ENCODE results near the gene SLC1A2. TPM values are rescaled to one million over a fixed set of nuclear protein-coding genes. Genes with fewer than 3 reads are reported as not detected.

Gene SLC1A2
- total RNA-seq, 2 experiments from 2014 or later: not detected

GRCh38 chr11:35245786-35246185, 173.6 kb downstream of the SLC1A2 start:
- no peaks in the 10 kb centered on the region for H3K9me2 ChIP-seq (ENCODE audit: insufficient read depth, low read length)
- TF ChIP-seq CTCF (conservative IDR thresholded peaks at IDR 0.05; ENCODE audit: low read length) (no peak), EZH2phosphoT487 (IDR thresholded peaks at IDR 0.05; ENCODE audit: borderline replicate concordance, low read depth, low read length) (no peak)
- H3K36me3 ChIP-seq (ENCODE audit: insufficient read depth, low read length): no peaks in the 10 kb centered on the region
- ChIA-PET POLR2A (interaction anchor here (0.6 to 0.8 kb wide), 2 partner anchors 145 to 299 kb away, joined by 3 to 7 read pairs; no protein-coding TSS in a partner anchor), CTCF (ENCODE audit: unreplicated experiment) (no interaction called here)
- H3K4me1 ChIP-seq (ENCODE audit: insufficient read depth, low read length, poor library complexity, severe bottlenecking): no peaks in the 10 kb centered on the region
- intact Hi-C loops (cut with micrococcal nuclease; ENCODE audit: unreplicated experiment): no loop called here
- no peak overlapping the region for H3K27ac ChIP-seq (ENCODE audit: low read depth, low read length, poor library complexity, severe bottlenecking)
- DNase-seq (ENCODE audit: low spot score): no peak
- no peak overlapping the region for H2AFZ ChIP-seq (ENCODE audit: low read length)
- BruUV-seq (replicated peaks): no TSS peak
- H3K4me3 ChIP-seq (ENCODE audit: low read depth, low read length, poor library complexity, severe bottlenecking): no peak overlapping the region
- H3K9me3 ChIP-seq (ENCODE audit: low read length): no peaks in the 10 kb centered on the region
- H4K20me1 ChIP-seq (ENCODE audit: insufficient read depth, low read length): no peaks in the 10 kb centered on the region
- H3K79me2 ChIP-seq (ENCODE audit: insufficient read depth, low read depth, low read length): no peaks in the 10 kb centered on the region
- H3K4me2 ChIP-seq (ENCODE audit: low read length): no peak overlapping the region

- intact Hi-C loops (cut with micrococcal nuclease; ENCODE audit: unreplicated experiment): no loop called here
- Histone ChIP-seq H3K9me3 (ENCODE audit: low read length) (no peaks in the 10 kb centered on the region), H3K4me1 (ENCODE audit: insufficient read depth, low read length, poor library complexity, severe bottlenecking) (no peaks in the 10 kb centered on the region), H3K4me2 (ENCODE audit: low read length) (no peak overlapping the region), H3K36me3 (ENCODE audit: insufficient read depth, low read length) (no peaks in the 10 kb centered on the region), H3K27ac (ENCODE audit: low read depth, low read length, poor library complexity, severe bottlenecking) (no peak overlapping the region), H4K20me1 (ENCODE audit: insufficient read depth, low read length) (no peaks in the 10 kb centered on the region), H3K79me2 (ENCODE audit: insufficient read depth, low read depth, low read length) (no peaks in the 10 kb centered on the region), H3K4me3 (ENCODE audit: low read depth, low read length, poor library complexity, severe bottlenecking) (no peak overlapping the region), H2AFZ (ENCODE audit: low read length) (no peak overlapping the region), H3K9me2 (ENCODE audit: insufficient read depth, low read length) (no peaks in the 10 kb centered on the region)
- no TSS peak for BruUV-seq (replicated peaks)
- ChIA-PET CTCF (ENCODE audit: unreplicated experiment) (no interaction called here), POLR2A (interaction anchor here (0.6 kb wide), 1 partner anchor 146 kb away, joined by 7 read pairs; no protein-coding TSS in a partner anchor)
- no peak for TF ChIP-seq EZH2phosphoT487 (IDR thresholded peaks at IDR 0.05; ENCODE audit: borderline replicate concordance, low read depth, low read length)
- DNase-seq (ENCODE audit: low spot score): no peak
These were observed 174.3 kb downstream of the SLC1A2 start for GRCh38 chr11:35245056-35245455.

- H3K27ac ChIP-seq (ENCODE audit: low read depth, low read length, poor library complexity, severe bottlenecking): no peak overlapping the region
- POLR2A ChIA-PET: no interaction called here
- H3K4me3 ChIP-seq (ENCODE audit: low read depth, low read length, poor library complexity, severe bottlenecking): no peak overlapping the region
- H3K36me3 ChIP-seq (ENCODE audit: insufficient read depth, low read length): no peaks in the 10 kb centered on the region
- no peaks in the 10 kb centered on the region for H3K9me3 ChIP-seq (ENCODE audit: low read length)
- H3K79me2 ChIP-seq (ENCODE audit: insufficient read depth, low read depth, low read length): no peaks in the 10 kb centered on the region
- TF ChIP-seq EZH2phosphoT487 (IDR thresholded peaks at IDR 0.05; ENCODE audit: borderline replicate concordance, low read depth, low read length) (no peak), CTCF (conservative IDR thresholded peaks at IDR 0.05; ENCODE audit: low read length) (no peak)
- DNase-seq (ENCODE audit: low spot score): no peak
- peaks cover 2% of the 10 kb centered on the region for H3K4me1 ChIP-seq (ENCODE audit: insufficient read depth, low read length, poor library complexity, severe bottlenecking)
- H4K20me1 ChIP-seq (ENCODE audit: insufficient read depth, low read length): no peaks in the 10 kb centered on the region
- BruUV-seq (replicated peaks): no TSS peak
- no peak overlapping the region for H2AFZ ChIP-seq (ENCODE audit: low read length)
- H3K4me2 ChIP-seq (ENCODE audit: low read length): no peak overlapping the region
- intact Hi-C loops (cut with micrococcal nuclease; ENCODE audit: unreplicated experiment): no loop called here
- CTCF ChIA-PET (ENCODE audit: unreplicated experiment): no interaction called here
- H3K9me2 ChIP-seq (ENCODE audit: insufficient read depth, low read length): no peaks in the 10 kb centered on the region
These were observed 175.6 kb downstream of the SLC1A2 start for GRCh38 chr11:35243774-35244173.
